ENCODE data around the gene EPS8.

The EPS8 gene

DNA sequence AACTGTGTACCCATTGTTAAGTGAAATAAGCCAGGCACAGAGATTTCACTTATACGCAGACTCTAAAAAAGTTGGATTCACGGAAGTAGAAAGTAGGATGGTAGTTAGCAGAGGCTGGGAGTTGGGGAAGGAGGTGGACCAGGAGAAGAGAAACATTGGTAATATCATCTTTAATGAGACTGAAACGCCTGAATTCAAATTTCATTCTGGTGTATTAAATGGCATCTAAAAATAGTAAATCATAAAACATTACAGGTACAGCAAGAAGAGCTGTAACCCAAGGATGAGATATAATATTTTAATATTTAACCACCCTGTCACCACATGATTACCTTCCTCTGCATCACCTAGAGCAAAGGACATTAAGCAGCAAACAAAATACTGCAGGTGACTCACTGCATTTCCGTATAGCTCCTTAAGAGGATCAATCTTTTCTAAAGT, 99.4 kb downstream of the EPS8 start:
- DNase-seq (ENCODE audit: low spot score) = no peak

DNA sequence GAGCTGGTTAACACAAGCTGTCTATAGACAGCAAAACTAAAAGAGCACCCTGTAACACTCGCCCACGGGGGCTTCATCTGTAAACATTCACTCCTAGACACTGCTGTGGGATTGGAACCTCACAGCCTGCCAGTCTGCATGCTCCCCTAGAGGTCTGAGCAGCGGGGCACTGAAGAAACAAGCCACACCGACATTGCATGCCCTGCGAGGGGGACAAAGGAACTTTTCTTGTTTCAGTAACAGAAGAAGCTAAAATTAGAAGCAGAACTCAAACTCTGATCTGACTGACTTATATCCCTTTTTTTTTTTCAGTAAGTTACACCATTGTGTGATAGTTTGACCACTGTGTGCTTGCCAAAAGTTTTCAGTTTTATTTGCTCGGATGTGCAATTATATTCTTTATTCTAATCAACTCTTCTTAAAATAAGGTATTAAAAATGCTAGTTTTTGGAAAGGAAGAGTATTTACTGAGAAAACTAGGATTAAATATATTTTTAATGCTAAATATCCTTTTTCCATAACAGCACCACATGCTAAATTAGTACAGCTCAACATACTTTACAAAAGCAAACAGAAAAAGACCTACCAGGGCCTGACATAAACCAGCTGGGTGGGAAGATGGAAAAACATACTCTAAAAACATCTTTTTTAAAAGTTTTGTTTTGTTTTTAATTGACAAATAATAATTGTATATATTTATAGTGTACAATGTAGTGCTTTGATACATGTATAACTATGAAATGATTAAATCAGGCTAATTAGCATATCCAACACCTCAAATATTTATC, 100.2 kb downstream of the EPS8 start:
- no peak for DNase-seq (ENCODE audit: low spot score)

DNA sequence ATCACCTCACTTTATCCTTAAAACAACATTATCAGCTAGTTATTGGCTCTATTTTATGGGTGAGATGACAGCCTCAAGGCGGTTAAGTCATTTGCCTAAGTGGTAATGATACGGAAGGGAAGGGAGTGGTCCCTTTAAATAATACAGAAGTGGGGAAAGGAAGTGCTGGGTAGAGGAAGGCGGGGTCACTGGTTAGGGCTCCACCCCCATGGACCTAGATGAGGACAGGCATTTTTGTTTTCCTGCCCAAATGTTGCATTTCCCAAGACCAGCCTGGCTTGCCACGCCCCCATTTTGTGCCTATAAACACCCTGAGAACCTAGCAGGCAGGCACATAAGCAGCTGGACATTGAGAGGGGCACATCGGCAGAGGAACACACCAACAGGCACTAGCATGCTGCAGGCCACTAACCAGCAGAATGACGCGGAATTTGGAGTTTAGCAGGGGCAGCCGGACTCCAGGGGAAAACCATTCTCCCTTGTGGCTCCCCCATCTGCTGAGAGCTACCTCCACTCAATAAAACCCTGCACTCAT, 100.9 kb downstream of the EPS8 start:
- DNase-seq (ENCODE audit: low spot score) = no peak

DNA sequence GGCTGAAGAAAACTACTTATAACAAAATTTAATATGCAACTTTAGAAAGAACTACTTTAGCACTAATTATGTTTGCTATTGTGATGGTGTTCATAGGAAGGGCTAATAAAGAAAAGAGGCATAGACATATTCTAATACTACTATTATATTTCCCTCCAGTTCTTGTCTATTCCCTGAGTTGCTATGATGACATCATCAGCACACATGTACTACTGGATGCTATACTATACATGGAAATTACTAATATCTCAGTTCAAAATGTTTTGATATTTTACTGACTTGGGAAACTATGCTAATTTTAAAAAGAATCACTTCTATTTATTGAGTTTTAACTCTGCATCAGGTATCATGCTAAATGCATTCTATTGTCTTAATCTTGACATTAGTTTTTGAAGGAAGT, 101.6 kb downstream of the EPS8 start:
- DNase-seq (ENCODE audit: low spot score) = no peak

DNA sequence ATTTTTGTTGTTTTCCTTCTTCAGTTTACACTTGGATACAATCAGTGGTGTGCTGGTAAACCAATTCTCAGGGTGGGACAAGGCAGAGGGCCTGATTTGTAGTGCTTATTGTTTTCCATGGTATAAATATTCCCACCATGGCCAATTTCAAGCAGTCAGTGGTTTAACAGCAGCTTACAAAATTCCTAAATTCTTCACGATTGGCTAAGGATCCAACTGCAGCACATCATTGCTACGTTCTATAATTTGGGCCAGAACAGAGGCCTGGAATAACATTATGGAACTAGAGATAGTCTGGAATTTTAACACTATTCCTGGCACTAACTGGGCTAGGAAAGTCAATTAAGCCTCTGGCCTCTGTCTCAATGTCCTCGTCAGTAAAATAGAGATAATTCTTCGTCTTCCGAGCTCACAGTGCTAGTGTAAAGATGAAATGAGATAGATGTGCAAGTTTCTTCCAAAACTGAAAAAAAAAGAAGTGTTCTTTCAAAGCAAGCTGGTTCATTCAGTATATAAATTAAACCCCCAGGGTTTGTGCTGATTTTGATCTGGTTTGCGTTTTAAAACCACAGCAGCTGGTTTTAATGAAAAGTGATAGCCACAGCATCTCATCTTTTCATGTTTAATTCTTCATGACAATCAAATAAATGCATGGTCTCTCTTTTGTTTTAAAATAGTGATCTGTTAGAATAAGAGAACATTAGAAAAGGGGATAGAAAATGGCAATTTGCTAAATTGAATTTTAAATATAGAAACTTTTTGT, 104.1 kb downstream of the EPS8 start:
- no peak for DNase-seq (ENCODE audit: low spot score)

DNA sequence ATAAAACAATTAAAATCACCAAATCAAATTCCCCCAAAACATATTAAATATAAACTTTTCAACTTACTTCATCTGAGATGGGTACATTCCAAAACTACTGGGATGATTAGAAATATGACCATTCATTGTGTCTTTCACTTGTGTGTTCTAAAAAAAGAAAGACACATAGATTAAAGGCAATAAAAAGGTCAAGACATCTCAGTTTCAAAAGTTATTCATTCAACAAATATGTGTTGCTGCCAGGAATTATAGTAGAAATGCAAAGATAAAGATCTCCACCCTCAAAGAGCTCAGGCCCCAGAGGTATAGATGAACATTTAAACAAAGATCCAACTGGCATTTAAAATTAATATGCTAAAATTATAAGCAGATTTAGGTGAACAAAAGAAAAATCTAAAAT, 106.4 kb downstream of the EPS8 start:
- no peak for DNase-seq (ENCODE audit: low spot score)

DNA sequence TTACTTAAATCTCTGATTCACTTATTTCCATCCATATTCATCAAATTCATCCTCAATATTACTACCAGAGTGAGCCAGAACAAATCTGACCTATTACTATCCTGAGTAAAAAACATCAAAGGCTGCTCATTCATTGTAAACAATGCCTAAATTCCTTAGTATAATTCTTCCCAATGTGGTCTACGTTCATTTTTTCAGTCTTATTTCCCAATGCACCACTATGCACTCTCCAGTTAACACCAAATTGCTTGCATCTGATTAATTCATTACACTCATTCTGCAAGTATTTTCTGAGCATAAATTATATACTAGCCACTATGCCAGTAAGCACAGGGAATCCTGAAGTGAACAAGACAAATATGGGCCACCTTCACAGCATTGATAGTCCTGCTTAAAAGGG, 110.0 kb downstream of the EPS8 start:
- DNase-seq (ENCODE audit: low spot score) = no peak

DNA sequence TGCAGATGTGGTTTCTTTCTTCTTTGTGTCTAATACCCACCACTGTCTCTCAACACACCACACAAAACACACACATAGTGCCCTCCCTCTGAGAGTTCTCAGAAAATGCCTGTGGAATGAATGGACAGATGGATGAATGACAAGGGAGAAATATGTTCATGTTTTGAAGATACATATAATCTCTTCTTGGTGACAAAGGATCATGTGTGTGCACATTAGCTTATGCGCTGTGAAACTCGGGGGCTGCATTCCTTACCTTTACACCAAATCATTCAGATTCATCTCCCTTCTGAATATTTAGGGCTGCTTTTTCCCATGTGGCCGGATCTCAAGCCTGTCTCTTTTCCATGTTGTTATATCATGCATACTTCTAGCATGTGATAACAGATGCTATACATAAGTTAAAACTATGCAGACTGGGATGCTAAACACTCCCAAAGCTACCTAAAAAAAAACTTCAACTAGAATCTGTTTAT, 111.4 kb downstream of the EPS8 start:
- DNase-seq (ENCODE audit: low spot score) = no peak

DNA sequence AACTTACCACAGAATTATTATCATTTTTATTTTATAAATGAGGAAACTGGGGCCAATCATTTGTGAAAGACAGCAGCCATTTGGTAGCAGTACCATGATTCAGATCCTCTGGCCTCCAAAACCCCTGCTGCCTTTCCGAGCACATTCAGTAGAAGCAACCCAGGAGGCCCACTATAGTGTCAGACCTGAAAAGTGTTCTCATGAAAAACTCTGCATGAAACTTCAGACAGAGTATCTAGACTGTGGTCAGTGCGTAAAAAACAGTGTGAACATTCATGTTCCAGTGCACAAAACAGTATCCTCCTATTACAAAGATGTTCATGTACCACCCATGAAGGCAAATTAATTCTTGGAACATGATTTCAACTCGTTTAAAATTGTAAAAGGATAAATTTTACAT, 112.0 kb downstream of the EPS8 start:
- no peak for DNase-seq (ENCODE audit: low spot score)

DNA sequence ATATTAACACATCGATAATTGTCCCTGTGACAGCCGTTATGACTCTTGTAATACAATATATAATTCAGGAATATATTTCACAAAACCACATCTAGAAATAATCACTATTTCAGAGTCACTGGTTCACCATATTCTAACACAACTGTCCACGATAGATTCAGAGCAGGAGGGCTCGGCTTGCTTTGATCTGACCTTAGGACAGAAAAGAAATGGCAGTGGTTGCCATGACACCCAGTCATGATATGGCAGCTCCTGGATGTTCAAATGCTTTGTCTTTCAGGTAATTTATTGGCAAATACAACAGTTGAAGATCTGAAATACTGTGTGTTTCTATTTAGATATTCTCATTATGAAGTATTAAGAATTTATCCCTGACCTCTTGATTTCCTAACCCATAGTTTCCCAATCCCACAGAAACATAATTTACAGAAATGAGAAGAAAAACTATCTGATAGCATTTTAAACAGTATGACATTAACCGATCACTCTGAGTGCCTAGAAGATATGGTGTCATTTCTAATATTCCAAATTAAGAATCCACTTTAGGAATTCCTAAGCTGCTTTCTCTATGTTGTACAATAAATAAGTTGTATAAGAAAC, 116.4 kb downstream of the EPS8 start:
- DNase-seq (ENCODE audit: low spot score) = no peak

DNA sequence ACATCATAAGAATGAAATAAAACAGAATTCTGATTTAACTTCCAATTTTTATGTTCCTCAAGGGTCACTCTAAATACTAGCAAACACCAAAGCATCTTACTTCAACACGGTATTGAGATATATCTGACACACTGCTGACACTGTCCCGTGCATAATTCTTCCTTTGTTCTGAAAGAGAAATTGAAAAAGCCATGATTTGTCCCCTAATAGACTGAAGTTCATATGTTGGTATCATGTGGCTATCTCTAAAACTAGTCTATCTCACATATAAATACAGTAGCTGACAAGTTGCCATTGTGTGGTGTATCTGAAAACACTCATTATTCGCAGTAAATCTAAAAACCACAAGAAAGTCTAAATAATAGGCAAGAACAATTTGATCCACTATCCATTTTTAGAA, 118.4 kb downstream of the EPS8 start:
- DNase-seq (ENCODE audit: low spot score) = no peak

DNA sequence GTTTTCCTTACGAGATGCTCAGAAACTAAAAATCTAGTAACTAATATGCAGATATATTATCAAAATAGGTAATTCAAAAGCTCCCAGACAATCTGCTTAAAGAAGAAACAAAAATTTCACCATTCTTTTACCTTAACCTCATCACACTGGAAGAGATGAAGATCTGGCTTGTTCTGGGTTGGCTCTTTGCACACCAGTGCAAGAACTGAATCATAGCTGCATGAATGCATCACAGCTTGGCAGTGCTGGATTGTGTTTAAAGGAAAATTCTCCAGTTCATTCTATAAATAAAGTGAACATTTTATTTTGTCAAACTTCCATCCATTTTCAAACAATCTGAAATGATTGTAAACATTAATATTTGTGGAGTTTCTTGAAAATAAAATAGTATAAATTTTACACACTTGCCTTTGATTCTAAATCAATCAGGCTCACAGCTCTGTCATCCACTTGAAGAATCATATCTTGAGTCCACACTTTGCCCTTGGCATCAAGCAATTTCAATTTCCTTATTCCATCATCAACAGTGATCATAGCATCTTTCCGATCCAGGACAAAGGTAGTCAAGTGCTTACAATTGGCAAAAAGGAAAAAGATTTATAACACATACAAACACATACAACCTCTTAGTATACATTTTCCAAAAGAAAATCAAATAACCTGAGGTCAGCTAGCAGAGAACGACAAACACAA, 119.8 kb downstream of the EPS8 start:
- DNase-seq (ENCODE audit: low spot score) = no peak

DNA sequence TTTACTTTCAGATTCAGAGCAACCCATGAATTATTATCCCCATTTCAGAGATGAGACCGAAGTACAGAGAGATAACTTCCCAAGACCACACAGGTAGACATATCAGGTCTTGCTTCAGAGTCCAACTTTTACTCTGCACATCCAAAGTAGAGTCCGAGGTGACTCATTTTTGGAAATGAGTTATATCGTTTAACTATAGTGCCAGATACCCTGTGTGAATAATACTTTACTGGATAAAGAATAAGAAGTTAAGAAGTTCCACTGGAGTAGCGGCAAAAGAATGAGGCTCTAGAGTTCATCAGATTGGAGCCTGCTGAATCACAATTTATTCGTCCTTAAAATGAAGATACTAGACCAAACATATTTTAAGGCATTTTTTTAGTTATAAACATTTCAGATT, 124.7 kb downstream of the EPS8 start:
- DNase-seq (ENCODE audit: low spot score) = no peak

DNA sequence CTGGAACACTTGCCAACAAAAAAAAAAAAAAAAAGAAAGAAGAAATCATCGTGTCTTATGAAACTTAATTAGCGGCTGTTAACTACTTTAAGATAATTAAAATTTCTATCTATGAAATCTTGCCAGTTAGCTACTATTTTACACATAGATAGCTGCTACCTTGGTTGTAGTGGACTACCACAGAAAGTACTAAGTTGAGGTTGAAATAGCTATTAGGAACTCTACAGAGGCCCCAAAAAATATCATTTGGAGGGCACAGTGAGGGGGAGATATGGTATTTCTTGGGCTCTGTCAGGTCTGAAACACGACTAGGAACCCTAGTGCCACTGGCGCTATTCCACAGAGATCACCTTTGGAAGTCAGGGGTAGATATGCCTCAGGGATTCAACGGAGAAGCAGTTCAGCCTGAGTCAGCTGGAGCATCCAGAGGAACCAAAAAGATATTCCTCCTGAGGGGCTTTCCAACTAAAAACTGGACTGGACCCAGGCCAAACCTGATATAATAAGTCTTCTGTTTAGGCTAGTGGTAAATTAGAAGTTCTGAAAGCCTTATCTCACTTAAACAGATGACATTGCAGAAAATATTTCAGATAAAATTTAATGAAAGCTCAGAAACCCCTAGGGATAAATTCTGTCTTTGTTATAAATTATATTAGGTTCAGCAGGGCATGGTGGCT, 126.1 kb downstream of the EPS8 start:
- no peak for DNase-seq (ENCODE audit: low spot score)

DNA sequence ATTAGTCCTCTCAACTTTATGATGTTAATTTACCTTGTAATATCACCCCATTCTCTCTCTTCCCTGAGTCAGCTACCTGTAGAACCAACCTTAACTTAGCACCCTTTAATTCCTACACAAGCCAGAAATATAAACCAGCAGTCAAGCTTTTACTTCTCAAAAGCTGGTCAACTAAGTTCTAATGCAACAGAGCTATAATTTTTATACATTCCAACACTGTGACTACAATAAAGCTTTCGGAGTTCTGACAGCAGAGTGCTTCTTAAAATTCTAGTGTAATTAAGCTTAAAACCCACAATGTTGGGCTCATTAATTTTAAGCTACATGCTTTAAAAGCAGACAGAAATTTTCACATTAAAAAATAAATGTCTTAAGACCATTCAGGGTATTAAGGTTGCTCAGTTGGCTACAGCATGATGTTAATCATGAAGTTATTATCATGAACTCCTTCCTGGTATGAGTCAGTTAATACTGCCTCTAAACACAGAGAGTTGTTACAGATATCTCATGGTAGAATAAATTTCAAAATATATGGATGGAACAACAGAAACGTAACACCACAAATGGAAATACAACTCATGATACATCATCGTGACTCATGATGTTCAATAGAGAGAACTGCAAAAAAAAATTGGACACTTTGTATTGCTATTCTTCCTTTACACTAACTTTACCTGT, 126.7 kb downstream of the EPS8 start:
- DNase-seq (ENCODE audit: low spot score) = no peak

DNA sequence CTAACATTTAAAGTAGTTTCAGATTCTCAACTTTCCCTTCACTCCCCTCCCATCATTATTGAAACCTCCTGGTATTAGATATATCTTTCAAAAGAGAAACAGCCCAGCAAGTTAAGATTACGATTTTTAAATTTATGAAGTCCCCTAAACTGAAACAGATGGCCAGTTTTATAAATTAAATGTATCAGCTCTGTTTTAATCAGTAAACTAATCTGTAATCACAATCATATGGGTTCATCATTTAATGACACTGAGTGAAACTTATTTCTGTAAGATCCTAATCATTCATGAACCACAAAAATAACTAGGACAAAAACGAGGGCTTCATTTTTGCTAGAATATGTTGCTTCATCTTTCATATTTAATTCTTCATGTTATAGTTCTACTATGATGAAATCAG, 137.8 kb downstream of the EPS8 start:
- DNase-seq (ENCODE audit: low spot score) = no peak

DNA sequence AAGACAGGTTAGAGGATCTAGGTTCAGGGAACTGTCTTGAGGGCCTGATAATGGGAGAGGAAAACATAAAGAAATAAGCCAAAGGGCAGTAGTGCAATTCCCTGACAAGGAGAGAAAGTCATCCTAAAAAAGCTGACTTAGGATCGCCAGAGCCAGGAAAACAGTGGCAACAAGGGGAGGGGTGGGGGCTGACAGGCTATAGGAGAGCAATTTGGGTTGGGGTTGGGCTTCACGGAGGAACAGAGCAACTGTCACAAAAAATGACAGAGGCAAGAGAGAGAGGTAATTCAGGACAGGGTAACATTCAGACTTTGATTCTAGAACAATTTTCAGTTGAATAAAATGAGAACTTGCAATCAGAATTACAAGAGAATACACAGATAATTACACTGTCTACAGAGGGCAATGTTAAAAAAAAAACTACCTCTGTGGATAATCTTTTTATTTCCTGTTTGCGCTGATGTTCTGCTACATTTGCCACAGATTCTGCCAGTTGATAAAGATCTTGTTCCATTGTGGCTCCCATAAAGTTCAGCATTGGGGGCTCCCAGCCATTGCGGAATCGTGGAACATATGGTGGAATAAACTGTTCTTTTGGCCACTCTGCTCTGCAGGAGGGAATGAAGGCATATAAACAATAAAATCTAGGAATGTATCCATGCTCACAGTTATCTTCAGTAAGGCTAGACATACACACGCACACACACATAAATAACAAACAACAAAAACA, 138.6 kb downstream of the EPS8 start:
- DNase-seq (ENCODE audit: low spot score) = no peak

DNA sequence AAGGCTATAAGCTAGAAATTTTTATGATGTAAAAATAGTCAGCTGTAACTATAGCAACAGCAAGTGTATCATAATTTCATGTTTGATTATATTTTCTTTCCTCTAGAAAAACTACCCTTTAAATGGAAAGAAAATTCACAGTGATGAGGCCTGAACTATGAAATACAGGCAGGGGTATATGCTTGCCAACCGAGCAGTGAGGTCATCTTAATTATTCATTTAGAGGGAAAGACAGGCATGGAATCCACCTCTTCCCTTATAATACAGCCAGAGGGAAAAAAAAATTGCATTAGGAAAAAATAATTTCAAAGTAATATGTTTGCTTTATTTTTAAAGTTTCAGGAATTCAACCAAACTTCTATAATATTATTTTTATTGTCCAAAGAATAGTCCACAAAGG, 139.8 kb downstream of the EPS8 start:
- DNase-seq (ENCODE audit: low spot score) = no peak

DNA sequence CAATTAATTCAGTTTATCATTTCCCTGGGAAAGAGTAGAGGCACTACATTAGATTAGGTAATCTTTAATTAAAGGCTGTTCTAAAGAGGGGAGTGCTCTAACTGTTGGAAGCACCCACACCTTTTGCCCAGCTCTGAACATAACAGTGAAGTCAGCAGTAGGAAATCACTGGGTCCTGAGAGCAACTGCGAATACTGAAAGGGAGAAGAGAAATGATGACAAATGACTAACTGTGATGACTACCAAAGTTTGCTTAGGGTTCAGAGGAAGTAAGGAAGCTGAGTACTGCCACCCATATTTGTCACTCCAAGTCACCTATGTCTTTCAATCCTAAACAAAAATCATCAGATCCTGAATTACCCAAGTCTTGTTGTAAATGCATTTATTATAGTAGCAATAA, 140.6 kb downstream of the EPS8 start:
- DNase-seq (ENCODE audit: low spot score) = no peak

DNA sequence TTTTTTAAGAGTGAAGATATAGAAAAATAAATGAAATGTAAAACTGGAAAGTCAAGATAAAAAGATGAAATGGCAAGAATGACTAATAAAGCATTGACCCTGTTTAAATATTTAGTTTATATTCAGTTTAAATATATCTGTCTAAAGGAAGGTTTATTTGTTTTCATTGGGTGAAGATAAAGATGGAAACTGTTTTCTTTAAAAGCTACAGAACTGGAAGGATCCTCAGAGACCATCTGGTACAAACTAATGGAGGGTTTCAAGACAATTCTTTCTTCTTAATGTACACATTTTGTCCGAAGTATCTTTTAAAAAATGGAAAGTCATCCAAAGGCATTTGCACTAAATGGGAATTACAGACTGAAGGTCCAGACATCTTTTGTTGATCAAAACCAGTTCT, 142.6 kb downstream of the EPS8 start:
- DNase-seq (ENCODE audit: low spot score) = no peak
